Ovary (tissue), 9 donors: ENCODE results near the gene RNF43. TPM values are rescaled to one million over a fixed set of nuclear protein-coding genes. Genes with fewer than 3 reads are reported as not detected.

Experiments
- DNase-seq, 5 donors: peaks; one replicate each; pipeline ENCODE4 v3.0.0-alpha.2; 2019 to 2020
- H3K27ac ChIP-seq, 2 donors: fragments of 200-600 bp; one replicate each; pipeline versions ENCODE4 v1.5.1 to v1.8.0; 2019 to 2022
- H3K27me3 ChIP-seq: fragments of 200-600 bp; one replicate; pipeline ENCODE4 v1.8.0; 2022
- H3K36me3 ChIP-seq: fragments of 200-600 bp; sonication (generic); one replicate; pipeline ENCODE4 v1.5.1; 2019
- H3K4me1 ChIP-seq: one replicate; pipeline ENCODE4 v1.8.1; 2013; ENCODE audit warnings: mild to moderate bottlenecking, moderate library complexity; ENCODE audit not compliant: insufficient read depth
- H3K4me3 ChIP-seq: fragments of 200-600 bp; sonication (generic); one replicate; pipeline ENCODE4 v1.5.1; 2017
- H3K9me3 ChIP-seq, 2 donors: fragments of 200-600 bp in 1 of 2; sonication (generic) in 1 of 2; one replicate each; pipeline versions ENCODE4 v1.5.1 to v1.8.1; 2013 to 2019; ENCODE audit warnings: mild to moderate bottlenecking in 1 of 2, moderate library complexity in 1 of 2
- CTCF ChIP-seq, 3 donors: fragments of 450-650 bp in 2 of 3; fragments of 200-600 bp in 1 of 3; IDR thresholded peaks; one replicate each; pipeline versions ENCODE4 v1.5.1 to v1.8.0; 2016 to 2022; ENCODE audit warnings: antibody characterized with exemption in 3 of 3, mild to moderate bottlenecking in 1 of 3
- EP300 ChIP-seq: sonication (generic); formaldehyde crosslinking; IDR thresholded peaks from one replicate; pipeline ENCODE4 v1.6.1; 2017; ENCODE audit warnings: antibody characterized with exemption
- POLR2A ChIP-seq: fragments of 450-650 bp; IDR thresholded peaks from one replicate; pipeline ENCODE4 v1.6.1; 2017; ENCODE audit warnings: antibody characterized with exemption, mild to moderate bottlenecking, moderate library complexity
- WGBS, 3 donors: extraction: QIAGEN DNeasy Blood & Tissue Kit in 1 of 3; methylation state at CpG; one replicate each; pipeline versions ENCODE4 v1.1.5 to v1.1.7; 2013 to 2017; 5-methylcytosine and 5-hydroxymethylcytosine counted together
- intact Hi-C, 4 donors: fragments of 100-400 bp; cut with DNase I; formaldehyde crosslinking; loops; one replicate each; pipeline versions ENCODE4 v1.11.0 to v1.15.1; 2022 to 2023
- polyA plus RNA-seq, 2 donors: library from polyadenylated mRNA; stranded (reverse); fragments of 200-250 nt in 1 of 2; fragments of 350-450 nt in 1 of 2; fragmentation: Illumina TruSeq in 1 of 2; extraction: RNeasy Lipid Tissue Mini Kit (QIAGEN cat#74804) in 1 of 2; gene quantifications; one replicate each; pipeline ENCODE4 v1.2.3, GENCODE V29; 2013 to 2014
- total RNA-seq, 7 donors: library from RNA; depleted of rRNA in 2 of 7; stranded (reverse); fragments of >200 nt in 2 of 7; fragmentation: NEBNext Ultra II Directional in 3 of 7; extraction: Animal tissue kit (Norgen Biotek cat#: 25700) in 3 of 7; gene quantifications; one replicate each; pipeline versions ENCODE4 v1.1.0 to v1.2.4, GENCODE V29; 2016 to 2023
- donor health status: DM: no; HTN: no; CAD: no; lungs with moderate emphysema.
- donor health status: DM: no; HTN: no; CAD: no.
- donor health status: Bipolar disorder and iron deficiency.
- donor health status: DM: yes; HTN: yes; CAD: no.
- donor health status: DM: no; HTN: no; CAD: no.
- donor health status: DM: yes; HTN: yes; CAD: no.

Gene RNF43
- total and polyA plus RNA-seq, 9 donors = 0.21 to 5.6 (median 1.3) TPM

GRCh38 chr17:58446086-58446485, 28.8 kb upstream of the RNF43 start:
- 76 to 86% (median 81%) methylated on average over 6 of the region's 6 CpGs for WGBS, 3 donors
- intact Hi-C loops = no loop called here
- Histone ChIP-seq H3K27me3 (no peaks in the 10 kb centered on the region), H3K4me3 (no peak overlapping the region), H3K9me3 (no peaks in the 10 kb centered on the region), H3K27ac (no peak overlapping the region), H3K4me1 (no peaks in the 10 kb centered on the region), H3K36me3 (no peaks in the 10 kb centered on the region)
- TF ChIP-seq CTCF (IDR thresholded peaks at IDR 0.05) = no peak
- TF ChIP-seq EP300 = no peak
- no peak for TF ChIP-seq POLR2A
- no peak for DNase-seq

GRCh38 chr17:58436805-58437239, 19.5 kb upstream of the RNF43 start:
- H3K4me3 ChIP-seq = no peak overlapping the region
- no peak for TF ChIP-seq CTCF (IDR thresholded peaks at IDR 0.05)
- TF ChIP-seq POLR2A = no peak
- TF ChIP-seq EP300 = no peak
- WGBS, 3 donors = 28 to 57% (median 41%) methylated on average over 5 of the region's 5 CpGs

GRCh38 chr17:58436245-58436644, 18.9 kb upstream of the RNF43 start:
- TF ChIP-seq CTCF (IDR thresholded peaks at IDR 0.05) = no peak

More at GRCh38 chr17:58436805-58437239, 19.5 kb upstream of the RNF43 start:
- intact Hi-C loops = no loop called here
- no peak for DNase-seq
- Histone ChIP-seq H3K27ac (no peak overlapping the region), H3K27me3 (no peaks in the 10 kb centered on the region), H3K9me3 (peaks cover 0 to 4% of the 10 kb centered on the region in 2 donors), H3K4me1 (no peaks in the 10 kb centered on the region), H3K36me3 (no peaks in the 10 kb centered on the region)

DNA sequence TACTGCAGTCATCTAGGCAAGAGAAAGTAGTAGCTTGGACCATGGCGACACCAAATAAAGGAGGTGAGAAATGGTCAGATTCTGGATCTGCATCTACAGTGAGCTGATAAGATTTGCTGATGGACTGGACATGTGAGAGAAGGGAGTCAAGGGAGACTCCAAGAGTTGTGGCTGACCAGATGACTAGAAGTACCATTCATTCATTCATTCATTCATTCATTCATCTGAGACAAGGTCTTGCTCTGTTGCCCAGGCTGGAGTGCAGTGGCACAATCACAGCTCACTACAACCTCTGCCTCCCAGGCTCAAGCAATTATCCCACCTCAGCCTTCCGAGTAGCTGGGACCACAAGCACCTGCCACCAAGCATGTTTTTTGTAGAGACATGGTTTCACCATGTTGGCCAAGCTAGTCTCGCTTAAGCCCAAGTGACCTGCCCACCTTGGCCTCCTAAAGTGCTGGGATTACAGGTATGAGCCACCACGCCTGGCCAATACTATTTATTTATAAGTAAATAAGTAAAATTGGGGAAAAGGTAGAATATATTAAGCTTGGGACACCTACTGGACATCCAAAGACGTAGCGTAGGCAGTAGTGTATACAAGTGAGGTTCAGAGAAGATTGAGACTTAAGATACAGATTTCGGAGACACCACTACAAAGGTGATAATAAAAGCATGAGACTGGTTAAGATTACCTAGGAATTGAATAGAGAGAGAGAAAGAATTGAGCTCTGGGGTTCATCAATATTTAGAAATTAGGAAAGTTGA, 15.7 kb upstream of the RNF43 start:
- DNase-seq = no peak
- H3K27me3 ChIP-seq = no peaks in the 10 kb centered on the region

More at GRCh38 chr17:58436245-58436644, 18.9 kb upstream of the RNF43 start:
- H3K27me3 ChIP-seq = no peaks in the 10 kb centered on the region
- no peak for DNase-seq
- intact Hi-C loops = no loop called here
- no peaks in the 10 kb centered on the region for H3K36me3 ChIP-seq
- H3K4me3 ChIP-seq = no peak overlapping the region
- H3K9me3 ChIP-seq = peaks cover 0 to 4% of the 10 kb centered on the region in 2 donors
- no peak overlapping the region for H3K27ac ChIP-seq
- H3K4me1 ChIP-seq = no peaks in the 10 kb centered on the region

More for the DNA sequence above, 15.7 kb upstream of the RNF43 start:
- no peaks in the 10 kb centered on the region for H3K36me3 ChIP-seq
- H3K27ac ChIP-seq = no peak overlapping the region
- TF ChIP-seq POLR2A = no peak
- no peak for TF ChIP-seq EP300
- no peak for TF ChIP-seq CTCF (IDR thresholded peaks at IDR 0.05)
- 81 to 88% (median 84%) methylated on average over 7 of the region's 7 CpGs for WGBS, 3 donors
- intact Hi-C loops = no loop called here
- no peaks in the 10 kb centered on the region for H3K9me3 ChIP-seq
- H3K4me3 ChIP-seq = no peak overlapping the region
- no peaks in the 10 kb centered on the region for H3K4me1 ChIP-seq
